Stomach (tissue), 4 donors: Measurements from ENCODE around the gene RSPO3.

Source experiments
- CTCF ChIP-seq, 7 experiments: fragments of 450-650 bp in 4 of 7; fragments of 200-600 bp in 3 of 7; sonication (generic) in 3 of 7; IDR thresholded peaks; one replicate each; pipeline ENCODE4 v1.5.1; 2016 to 2019; ENCODE audit warnings: antibody characterized with exemption in 7 of 7, control low read depth in 2 of 7, mild to moderate bottlenecking in 1 of 7
- EP300 ChIP-seq: sonication (generic); formaldehyde crosslinking; IDR thresholded peaks from one replicate; pipeline ENCODE4 v1.6.1; 2017; ENCODE audit warnings: antibody characterized with exemption
- POLR2A ChIP-seq, 4 donors: fragments of 450-650 bp; IDR thresholded peaks; one replicate each; pipeline ENCODE4 v1.6.1; 2016; ENCODE audit warnings: antibody characterized with exemption in 4 of 4, control low read depth in 2 of 4, mild to moderate bottlenecking in 1 of 4, moderate library complexity in 1 of 4
- POLR2AphosphoS5 ChIP-seq, 3 donors: sonication (generic); formaldehyde crosslinking; IDR thresholded peaks; one replicate each; pipeline ENCODE4 v1.6.1; 2016; ENCODE audit warnings: antibody characterized with exemption in 3 of 3

GRCh38 chr6:127205036-127205435 is 86.6 kb downstream of the RSPO3 start:
- no peak for TF ChIP-seq POLR2AphosphoS5 (IDR thresholded peaks at IDR 0.05)
- TF ChIP-seq CTCF (IDR thresholded peaks at IDR 0.05): no peak
- TF ChIP-seq POLR2A (IDR thresholded peaks at IDR 0.05): no peak
- no peak for TF ChIP-seq EP300
